K562 (cell line): ENCODE data around the gene WDR90. TPM values are rescaled to one million over a fixed set of nuclear protein-coding genes. Genes with fewer than 3 reads are reported as not detected.

Source experiments
- ARID2 ChIP-seq: fragments of 450-650 bp; IDR thresholded peaks from 2 replicates; pipeline ENCODE4 v1.6.1; 2017; ENCODE audit warnings: antibody characterized with exemption, mild to moderate bottlenecking
- ATF6 ChIP-seq: sonication (generic); formaldehyde crosslinking; IDR thresholded peaks from 2 replicates; pipeline ENCODE4 v1.4.0; 2020; ENCODE audit warnings: mild to moderate bottlenecking, missing genetic modification reagents
- BHLHE40 ChIP-seq: IDR thresholded peaks from 2 replicates; pipeline ENCODE4 v1.6.1; 2011; ENCODE audit warnings: low read length, improper control_type of control experiment
- CAMTA2 ChIP-seq: fragments of 250-450 bp; sonication (Bioruptor Pico); conservative IDR thresholded peaks from 2 replicates; pipeline ENCODE4 v1.5.1; 2022
- HIVEP1 ChIP-seq: fragments of 250-450 bp; sonication (Bioruptor Pico); IDR thresholded peaks from 2 replicates; pipeline ENCODE4 v1.4.0; 2020; ENCODE audit warnings: mild to moderate bottlenecking
- HMGN3 ChIP-seq: IDR thresholded peaks from 2 replicates; pipeline ENCODE4 v1.6.1; 2011; ENCODE audit warnings: borderline replicate concordance, low read depth, mild to moderate bottlenecking, mixed read lengths, low read length; ENCODE audit not compliant: insufficient read length; ENCODE audit errors: extremely low read depth
- HNRNPH1 ChIP-seq: fragments of 200-400 bp; formaldehyde crosslinking; optimal IDR thresholded peaks from 2 replicates; pipeline ENCODE3; 2017; ENCODE audit warnings: low read depth, mild to moderate bottlenecking, low read length, moderate library complexity
- L3MBTL2 ChIP-seq: fragments of 450-650 bp; IDR thresholded peaks from 2 replicates; pipeline ENCODE4 v1.6.1; 2016; ENCODE audit warnings: mild to moderate bottlenecking, moderate library complexity
- MXD1 ChIP-seq: fragments of 250-450 bp; sonication (Bioruptor Pico); IDR thresholded peaks from 2 replicates; pipeline ENCODE4 v1.8.0; 2021; ENCODE audit warnings: borderline replicate concordance, mild to moderate bottlenecking, moderate library complexity; ENCODE audit not compliant: poor library complexity, severe bottlenecking
- PTTG1 ChIP-seq: fragments of 450-650 bp; IDR thresholded peaks from 2 replicates; pipeline ENCODE4 v1.6.1; 2016; ENCODE audit warnings: low read depth, mild to moderate bottlenecking, missing genetic modification characterization, missing compliant biosample characterization
- RFX5 ChIP-seq: IDR thresholded peaks from 2 replicates; pipeline ENCODE4 v1.6.1; 2011; ENCODE audit warnings: low read depth, mild to moderate bottlenecking, improper control_type of control experiment, low read length
- SETDB1 ChIP-seq: IDR thresholded peaks from one replicate; pipeline ENCODE4 v1.6.1; 2012; ENCODE audit warnings: low read length, control low read depth, inconsistent platforms
- SMAD2 ChIP-seq: fragments of 150-350 bp; IDR thresholded peaks from 2 replicates; pipeline ENCODE4 v1.6.1; 2014; ENCODE audit warnings: low read depth, mild to moderate bottlenecking, low read length
- TAF15 ChIP-seq: fragments of 200-400 bp; formaldehyde crosslinking; IDR thresholded peaks from 2 replicates; pipeline ENCODE4 v1.6.1; 2017; ENCODE audit warnings: mild to moderate bottlenecking, low read depth, low read length, moderate library complexity
- TEAD4 ChIP-seq, 2 experiments: sonication (generic) in 1 of 2; formaldehyde crosslinking in 1 of 2; IDR thresholded peaks; 2 replicates each; pipeline versions ENCODE4 v1.6.1 to v1.8.0; 2012 to 2022; ENCODE audit warnings: borderline replicate concordance in 1 of 2, inconsistent platforms in 1 of 2, low read length in 1 of 2, mild to moderate bottlenecking in 1 of 2, missing genetic modification reagents in 1 of 2
- THAP7 ChIP-seq: fragments of 250-450 bp; sonication (Bioruptor Pico); IDR thresholded peaks from 2 replicates; pipeline ENCODE4 v1.5.0; 2021
- U2AF1 ChIP-seq: fragments of 200-400 bp; formaldehyde crosslinking; optimal IDR thresholded peaks from 2 replicates; pipeline ENCODE3; 2017; ENCODE audit warnings: mild to moderate bottlenecking, low read depth, low read length, moderate library complexity
- XRCC3 ChIP-seq: fragments of 450-650 bp; IDR thresholded peaks from 2 replicates; pipeline ENCODE4 v1.6.1; 2017; ENCODE audit warnings: mild to moderate bottlenecking, moderate library complexity
- ZNF143 ChIP-seq: sonication (generic); formaldehyde crosslinking; IDR thresholded peaks from 2 replicates; pipeline ENCODE4 v1.9.0; 2022; ENCODE audit warnings: mild to moderate bottlenecking, missing genetic modification reagents
- ZNF175 ChIP-seq: fragments of 200-800 bp; sonication (Bioruptor generic); IDR thresholded peaks from 2 replicates; pipeline ENCODE4 v1.6.1; 2016; ENCODE audit warnings: low read depth, mild to moderate bottlenecking, missing genetic modification characterization, missing compliant biosample characterization
- ZNF445 ChIP-seq: fragments of 250-450 bp; sonication (Bioruptor Pico); IDR thresholded peaks from 2 replicates; pipeline ENCODE4 v1.4.0; 2020; ENCODE audit warnings: low read depth, mild to moderate bottlenecking, moderate library complexity
- ZNF449 ChIP-seq: fragments of 250-450 bp; sonication (Bioruptor Pico); IDR thresholded peaks from 2 replicates; pipeline ENCODE4 v1.8.0; 2022; ENCODE audit warnings: moderate library complexity, mild to moderate bottlenecking, inconsistent platforms
- ZNF696 ChIP-seq: fragments of 250-450 bp; sonication (Bioruptor Pico); conservative IDR thresholded peaks from 2 replicates; pipeline ENCODE4 v1.4.0; 2020; ENCODE audit warnings: mild to moderate bottlenecking, moderate library complexity
- polyA plus RNA-seq, 8 experiments: library from polyadenylated mRNA; depleted of rRNA in 4 of 8; stranded (reverse) in 5 of 8; unstranded in 3 of 8; fragments of >200 nt; fragmentation: Nextera tagmentation in 2 of 8; fragmentation: Illumina TruSeq in 1 of 8; extraction: Ambion mirVana in 2 of 8; extraction: Trizol in 1 of 8; gene quantifications; 2 replicates each; pipeline versions ENCODE4 v1.2.1 to v1.2.3, GENCODE V29; 2011 to 2014; ENCODE audit warnings: inconsistent platforms in 1 of 8, missing spikeins in 1 of 8
- total RNA-seq, 7 experiments: library from RNA; depleted of rRNA in 6 of 7; stranded (reverse); fragments of >200 nt in 6 of 7; fragmentation: Illumina TruSeq in 2 of 7; extraction: Trizol in 2 of 7; gene quantifications; 2 replicates each; pipeline versions ENCODE4 v1.2.1 to v1.2.3, GENCODE V29; 2011 to 2021; ENCODE audit warnings: low replicate concordance in 1 of 7

Gene WDR90
- total and polyA plus RNA-seq, 9 of the 15 experiments (the other 6 are each of a cell fraction or from before 2014, with no cell fraction given): 0.44 to 12.6 (median 3.3) TPM

- TF ChIP-seq ATF6 (CRISPR knock-in tag) (peak; percentile 85; the same call in 1 of the 2 replicates), MXD1 (CRISPR knock-in tag) (peak; percentile 67), TAF15 (no peak), XRCC3 (no peak), L3MBTL2 (peak; percentile 98), SETDB1 (no peak), ZNF696 (CRISPR knock-in tag) (no peak), ZNF449 (CRISPR knock-in tag) (no peak), CAMTA2 (CRISPR knock-in tag) (no peak), RFX5 (peak; percentile 74; the same call in 1 of the 2 replicates), TEAD4 (IDR thresholded peaks at IDR 0.05; ENCODE audit: low read length) (peak; percentile 74), TEAD4 (CRISPR knock-in tag; IDR thresholded peaks at IDR 0.05; ENCODE audit: borderline replicate concordance) (no peak), HIVEP1 (CRISPR knock-in tag) (no peak), U2AF1 (peak; percentile 73), ZNF143 (peak; percentile 97), ARID2 (no peak), SMAD2 (no peak), ZNF445 (CRISPR knock-in tag) (no peak), HMGN3 (peak; percentile 94), THAP7 (no peak), HNRNPH1 (no peak), BHLHE40 (peak; percentile 99), PTTG1 (tag) (no peak), ZNF175 (CRISPR knock-in tag) (no peak; the same call in 1 of the 2 replicates)
Measured at GRCh38 chr16:636206-637080, 12.7 kb upstream of the WDR90 start, which contains the start of gene METTL26 (continued).
